Common myeloid progenitor, CD34-positive (primary cell): ENCODE measurements around the gene RPL27A.

Source experiments
- CTCF ChIA-PET: fragments of 350-600 bp; sonication (Branson Sonifier 250); formaldehyde crosslinking; loops from one replicate; lab custom pipeline; 2021; ENCODE audit warnings: antibody characterized with exemption; lab: Charles Lee
- POLR2A ChIA-PET: fragments of 350-600 bp; sonication (Branson Sonifier 250); formaldehyde crosslinking; loops from one replicate; lab custom pipeline; 2021; ENCODE audit warnings: antibody characterized with exemption; lab: Charles Lee
- DNase-seq, 3 donors: peaks; one replicate each; pipeline versions ENCODE4 v3.0.0 to v3.0.0-alpha.2; 2013
- H3K27ac ChIP-seq, 2 experiments: 1 replicate in 1 of 2; 2 replicates in 1 of 2; pipeline ENCODE4 v1.7.0; 2013; ENCODE audit warnings: inconsistent platforms in 2 of 2, low read length in 2 of 2, mild to moderate bottlenecking in 2 of 2, low read depth in 1 of 2, moderate library complexity in 1 of 2; ENCODE audit not compliant: severe bottlenecking in 2 of 2, insufficient read depth in 1 of 2, poor library complexity in 1 of 2
- H3K27me3 ChIP-seq, 5 experiments: replicated peaks in 2 of 5; 1 replicate in 3 of 5; 2 replicates in 2 of 5; pipeline versions ENCODE4 v1.6.1 to v1.7.0; 2013; ENCODE audit warnings: low read length in 4 of 5, mild to moderate bottlenecking in 2 of 5, moderate library complexity in 2 of 5, inconsistent platforms in 1 of 5; ENCODE audit not compliant: insufficient read depth in 5 of 5, control insufficient read depth in 4 of 5
- H3K36me3 ChIP-seq, 4 experiments: 1 replicate in 2 of 4; 2 replicates in 2 of 4; pipeline versions ENCODE4 v1.6.1 to v1.7.0; 2013; ENCODE audit warnings: low read length in 3 of 4, control low read depth in 1 of 4, mild to moderate bottlenecking in 1 of 4; ENCODE audit not compliant: control insufficient read depth in 4 of 4, insufficient read depth in 4 of 4
- H3K4me1 ChIP-seq, 4 experiments: 1 replicate in 3 of 4; 2 replicates in 1 of 4; pipeline versions ENCODE4 v1.6.1 to v1.7.1; 2013; ENCODE audit warnings: low read length in 3 of 4, mild to moderate bottlenecking in 3 of 4, control low read depth in 1 of 4, inconsistent platforms in 1 of 4, moderate library complexity in 1 of 4; ENCODE audit not compliant: control insufficient read depth in 4 of 4, insufficient read depth in 4 of 4; ENCODE audit errors: control extremely low read depth in 1 of 4
- H3K4me3 ChIP-seq, 7 experiments: 1 replicate in 4 of 7; 2 replicates in 3 of 7; pipeline versions ENCODE4 v1.5.1 to v1.7.0; 2013; ENCODE audit warnings: mild to moderate bottlenecking in 7 of 7, low read length in 6 of 7, moderate library complexity in 6 of 7, inconsistent platforms in 2 of 7, low read depth in 2 of 7, control low read depth in 1 of 7; ENCODE audit not compliant: insufficient read depth in 4 of 7, control insufficient read depth in 1 of 7; ENCODE audit errors: extremely low read depth in 1 of 7
- H3K9me3 ChIP-seq, 5 experiments: 1 replicate in 4 of 5; 2 replicates in 1 of 5; pipeline versions ENCODE4 v1.6.1 to v1.7.1; 2013; ENCODE audit warnings: low read length in 4 of 5, mild to moderate bottlenecking in 2 of 5, inconsistent platforms in 1 of 5, low read depth in 1 of 5, moderate library complexity in 1 of 5; ENCODE audit not compliant: control insufficient read depth in 4 of 5, insufficient read depth in 2 of 5; ENCODE audit errors: control extremely low read depth in 1 of 5
- WGBS: methylation state at CpG from one replicate; pipeline ENCODE4 v1.1.5; 2013; ENCODE audit not compliant: insufficient coverage; 5-methylcytosine and 5-hydroxymethylcytosine counted together

RPL27A gene

DNA sequence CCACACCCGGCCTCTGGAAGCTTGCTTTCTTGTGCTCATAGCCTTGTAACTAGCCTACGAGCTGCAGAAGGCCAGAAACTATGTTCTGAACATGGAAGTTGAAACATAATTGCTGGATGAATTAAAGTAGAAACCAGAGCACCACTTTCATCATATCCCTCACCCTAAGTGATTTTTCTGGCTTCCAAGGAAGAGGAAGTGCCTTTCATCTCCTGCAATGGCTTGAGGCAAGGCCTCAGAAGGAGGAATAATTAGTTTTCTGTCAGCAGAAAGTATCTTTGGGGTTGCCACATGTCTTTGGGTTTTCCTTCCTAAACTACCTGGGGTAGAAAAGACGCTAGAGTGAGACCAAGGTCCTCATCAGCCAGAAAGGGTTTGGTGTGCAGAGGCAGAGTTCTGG lies 14.5 kb downstream of the RPL27A start:
- DNase-seq, result no peak
- 100% methylated on average over 2 of the region's 3 CpGs for WGBS
- Histone ChIP-seq H3K9me3 (no peaks in the 10 kb centered on the region), H3K4me1 (peaks cover 0 to 13% (median 8%) of the 10 kb centered on the region in 4 experiments), H3K36me3 (peaks cover 0 to 8% (median under 1%) of the 10 kb centered on the region in 4 experiments), H3K27me3 (no peaks in the 10 kb centered on the region), H3K27ac (no peak overlapping the region), H3K4me3 (no peak overlapping the region)
- ChIA-PET POLR2A (no interaction called here), CTCF (no interaction called here)

GRCh38 chr11:8698379-8698851 lies 15.8 kb downstream of the RPL27A start:
- ChIA-PET CTCF (no interaction called here), POLR2A (interaction anchor here (0.5 kb wide), 1 partner anchor 23 kb away, joined by 4 read pairs; no protein-coding TSS in a partner anchor)
- 100% methylated on average over 3 of the region's 5 CpGs for WGBS
- Histone ChIP-seq H3K27ac (no peak overlapping the region), H3K4me1 (peaks cover 0 to 13% (median 8%) of the 10 kb centered on the region in 4 experiments), H3K4me3 (no peak overlapping the region), H3K9me3 (no peaks in the 10 kb centered on the region), H3K27me3 (no peaks in the 10 kb centered on the region), H3K36me3 (peaks cover 0 to 3% (median under 1%) of the 10 kb centered on the region in 4 experiments)
- no peak for DNase-seq

GRCh38 chr11:8698917-8699441 lies 16.4 kb downstream of the RPL27A start:
- POLR2A ChIA-PET, result no interaction called here
- Histone ChIP-seq H3K27ac (no peak overlapping the region), H3K27me3 (no peaks in the 10 kb centered on the region), H3K36me3 (peaks cover 0 to 3% (median 0%) of the 10 kb centered on the region in 4 experiments), H3K9me3 (no peaks in the 10 kb centered on the region), H3K4me1 (peaks cover 0 to 13% (median 8%) of the 10 kb centered on the region in 4 experiments), H3K4me3 (no peak overlapping the region)
- no peak for DNase-seq
- WGBS, result 97% methylated on average over 8 of the region's 11 CpGs
- CTCF ChIA-PET, result no interaction called here

GRCh38 chr11:8699903-8700302 lies 17.3 kb downstream of the RPL27A start:
- Histone ChIP-seq H3K36me3 (peaks cover 0 to 3% (median 0%) of the 10 kb centered on the region in 4 experiments), H3K9me3 (no peaks in the 10 kb centered on the region), H3K27me3 (no peaks in the 10 kb centered on the region), H3K4me3 (no peak overlapping the region), H3K27ac (no peak overlapping the region), H3K4me1 (peaks cover 0 to 13% (median 8%) of the 10 kb centered on the region in 4 experiments)
- WGBS, result 17% methylated on average over 3 of the region's 3 CpGs
- DNase-seq, result peak in 2 of 3 donors; percentile 9 to 22
- ChIA-PET CTCF (interaction anchor here (0.9 kb wide), 1 partner anchor 12 kb away, joined by 3 read pairs; no protein-coding TSS in a partner anchor), POLR2A (interaction anchor here (0.7 kb wide), 1 partner anchor 18 kb away, joined by 3 read pairs; the partner anchor contains the start of genes RPL27A and TRIM66)

- Histone ChIP-seq H3K36me3 (no peaks in the 10 kb centered on the region), H3K4me1 (peaks cover 0 to 13% (median 8%) of the 10 kb centered on the region in 4 experiments), H3K9me3 (no peaks in the 10 kb centered on the region), H3K27ac (no peak overlapping the region), H3K4me3 (no peak overlapping the region), H3K27me3 (no peaks in the 10 kb centered on the region)
- POLR2A ChIA-PET, result no interaction called here
- no peak for DNase-seq
- WGBS, result 99% methylated on average over 10 of the region's 10 CpGs
- CTCF ChIA-PET, result no interaction called here
Observed at GRCh38 chr11:8701891-8702597, 19.5 kb downstream of the RPL27A start.

- no peak for DNase-seq
- Histone ChIP-seq H3K9me3 (no peaks in the 10 kb centered on the region), H3K4me3 (no peak overlapping the region), H3K36me3 (no peaks in the 10 kb centered on the region), H3K27ac (no peak overlapping the region), H3K27me3 (no peaks in the 10 kb centered on the region), H3K4me1 (peaks cover 0 to 13% (median 8%) of the 10 kb centered on the region in 4 experiments)
- 98% methylated on average over 8 of the region's 14 CpGs for WGBS
- ChIA-PET POLR2A (no interaction called here), CTCF (no interaction called here)
Observed at GRCh38 chr11:8702598-8702915, 20.0 kb downstream of the RPL27A start.

GRCh38 chr11:8704136-8704535 lies 21.5 kb downstream of the RPL27A start:
- Histone ChIP-seq H3K4me3 (no peak overlapping the region), H3K27me3 (no peaks in the 10 kb centered on the region), H3K4me1 (peaks cover 0 to 13% (median 8%) of the 10 kb centered on the region in 4 experiments), H3K9me3 (no peaks in the 10 kb centered on the region), H3K36me3 (no peaks in the 10 kb centered on the region), H3K27ac (no peak overlapping the region)
- POLR2A ChIA-PET, result no interaction called here
- 94% methylated on average over 2 of the region's 2 CpGs for WGBS
- CTCF ChIA-PET, result no interaction called here
- DNase-seq, result no peak
